CD4-positive, alpha-beta T cell treated with Interleukin-1 beta for 1 hour (primary cell): Measurements from ENCODE around the gene ADAMTS12.

Experiments
- DNase-seq, 2 donors: peaks; one replicate each; pipeline ENCODE4 v3.0.0-alpha.2; 2020 to 2022

ADAMTS12 gene

GRCh38 chr5:33800241-33800950 is 91.4 kb downstream of the ADAMTS12 start:
- no peak for DNase-seq

DNA sequence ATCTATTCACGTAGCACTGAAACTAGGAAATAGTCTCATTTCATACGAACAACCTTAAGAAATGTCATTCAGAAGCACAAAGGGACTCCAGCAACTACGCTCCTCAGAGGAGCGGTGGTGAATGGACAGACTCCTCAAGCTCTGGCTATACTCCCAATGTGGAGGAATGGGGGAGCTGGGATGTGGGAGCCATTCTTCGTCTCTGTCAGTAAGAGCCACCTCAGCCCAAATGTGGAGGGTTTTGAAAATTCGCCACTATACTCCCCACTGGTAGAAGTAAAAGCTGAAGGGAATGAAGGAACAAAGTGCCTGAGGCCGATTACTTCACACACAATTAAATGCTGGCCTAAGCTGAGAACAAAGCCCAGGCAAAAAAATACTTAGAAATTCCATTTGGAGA is 96.3 kb downstream of the ADAMTS12 start:
- no peak for DNase-seq

DNA sequence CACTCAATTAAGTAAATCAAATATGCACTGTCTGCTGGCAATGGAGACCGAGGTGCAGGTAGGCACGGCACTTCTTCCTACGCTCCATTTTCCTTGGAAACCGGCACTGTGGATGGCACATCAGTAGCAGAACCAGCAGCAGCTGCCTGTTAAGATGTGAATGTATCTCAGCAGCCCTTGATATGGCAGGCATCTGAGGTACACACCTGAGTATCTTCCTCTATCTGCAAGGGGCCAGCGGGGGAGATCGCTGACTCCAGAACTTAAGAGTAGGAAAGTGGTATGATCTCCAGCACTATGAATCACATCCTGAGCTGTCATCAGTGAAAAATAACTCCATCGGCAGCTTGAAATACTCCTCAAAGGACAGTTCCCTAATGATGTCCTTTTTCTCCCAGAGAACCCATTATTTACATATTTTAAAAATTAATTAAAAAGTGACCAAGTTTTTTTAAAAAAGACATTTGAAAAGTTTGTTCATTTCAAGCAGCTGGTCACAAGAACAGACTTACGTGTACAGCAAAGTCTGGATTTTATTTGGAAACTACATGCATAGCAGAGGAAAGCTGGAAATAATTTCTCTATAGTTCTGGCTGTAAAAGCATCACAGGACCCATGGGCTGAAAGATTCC is 97.1 kb downstream of the ADAMTS12 start:
- DNase-seq = no peak

GRCh38 chr5:33793836-33794549 is 97.8 kb downstream of the ADAMTS12 start:
- no peak for DNase-seq

GRCh38 chr5:33793276-33793675 is 98.5 kb downstream of the ADAMTS12 start:
- no peak for DNase-seq

- no peak for DNase-seq
Observed at GRCh38 chr5:33792559-33792958, 99.2 kb downstream of the ADAMTS12 start.

DNA sequence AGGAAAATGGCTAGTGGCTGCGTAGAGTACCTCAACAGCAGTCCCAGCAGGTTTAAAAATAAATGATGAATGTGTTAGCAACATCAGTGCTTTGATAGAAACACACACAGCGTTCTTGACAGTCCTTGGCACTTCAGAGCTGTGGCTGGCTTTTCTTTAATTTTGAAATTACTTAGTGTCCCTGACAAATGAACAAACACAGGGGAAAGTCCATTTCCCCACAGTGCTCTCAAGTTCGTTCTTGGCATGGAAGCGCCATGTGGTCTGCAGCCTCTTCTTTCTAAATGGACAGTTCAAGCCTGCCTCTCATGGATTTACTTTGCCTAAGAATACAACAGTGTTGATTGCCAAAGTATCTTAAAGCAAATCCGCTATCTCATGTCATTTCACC is 102.2 kb downstream of the ADAMTS12 start:
- no peak for DNase-seq

DNA sequence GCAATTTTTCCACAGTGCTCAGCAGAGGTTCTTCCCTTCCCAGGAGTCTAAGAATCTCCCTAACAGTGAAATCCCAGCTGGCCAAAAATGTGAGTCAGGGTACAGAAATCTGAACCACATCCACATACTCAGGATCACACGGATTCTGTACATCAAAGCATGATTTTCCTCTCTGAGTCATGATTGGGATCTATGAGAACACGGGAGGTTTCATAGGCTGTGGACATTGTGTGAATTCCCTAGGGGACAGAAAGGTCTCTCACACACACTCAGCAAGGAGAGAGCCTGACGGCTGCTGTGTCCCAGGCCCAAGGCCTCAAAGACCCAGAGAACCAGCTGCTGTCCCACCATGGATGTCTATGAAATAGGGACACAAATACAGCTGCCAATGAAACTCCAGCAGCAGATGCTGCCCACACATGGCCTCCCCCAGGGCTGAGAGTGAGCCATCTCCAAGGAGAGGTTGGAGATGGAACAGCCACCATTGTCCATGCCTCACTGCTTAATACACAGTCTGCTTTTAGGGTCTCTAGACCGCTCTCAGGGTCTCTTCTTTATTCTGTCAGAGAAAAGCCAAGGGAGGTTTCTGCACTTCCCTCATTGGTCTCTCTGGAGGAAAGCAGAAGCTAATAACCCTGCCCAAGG is 102.7 kb downstream of the ADAMTS12 start:
- no peak for DNase-seq

DNA sequence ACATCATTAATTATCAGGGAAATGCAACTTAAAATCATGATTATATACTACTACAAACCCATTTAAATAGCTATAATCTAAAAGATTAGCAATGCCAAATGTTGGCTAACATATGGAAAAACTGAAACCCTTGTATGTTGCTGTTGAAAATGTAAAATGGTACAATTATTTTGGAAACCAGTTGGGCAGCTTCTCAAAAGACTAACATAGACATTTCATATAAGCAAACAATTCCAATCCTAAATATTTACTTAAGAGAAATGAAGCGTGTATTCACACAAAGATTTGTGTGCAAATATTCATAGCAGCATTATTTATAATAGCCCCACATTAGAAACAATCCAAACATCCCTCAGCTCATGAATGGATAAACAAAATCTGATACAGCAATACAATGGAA is 106.2 kb downstream of the ADAMTS12 start:
- DNase-seq = no peak

DNA sequence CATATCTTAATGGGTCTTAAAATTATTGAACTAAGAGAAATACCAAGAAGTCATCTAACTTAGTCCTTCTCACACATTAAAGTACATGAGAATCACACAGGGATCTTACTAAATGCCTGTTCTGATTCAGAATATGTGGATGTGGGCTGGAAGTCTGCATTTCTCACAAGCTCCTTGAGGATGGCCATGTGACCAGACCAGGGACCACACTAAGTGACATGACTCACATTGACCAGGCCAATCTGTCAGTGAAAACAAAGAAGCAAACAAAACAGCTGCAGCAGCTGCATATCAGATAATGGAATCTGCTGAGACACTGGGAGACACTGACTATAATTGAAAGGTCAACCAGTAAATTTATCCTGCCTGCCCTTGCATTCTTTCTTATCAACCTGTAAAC is 110.5 kb downstream of the ADAMTS12 start:
- DNase-seq = no peak

DNA sequence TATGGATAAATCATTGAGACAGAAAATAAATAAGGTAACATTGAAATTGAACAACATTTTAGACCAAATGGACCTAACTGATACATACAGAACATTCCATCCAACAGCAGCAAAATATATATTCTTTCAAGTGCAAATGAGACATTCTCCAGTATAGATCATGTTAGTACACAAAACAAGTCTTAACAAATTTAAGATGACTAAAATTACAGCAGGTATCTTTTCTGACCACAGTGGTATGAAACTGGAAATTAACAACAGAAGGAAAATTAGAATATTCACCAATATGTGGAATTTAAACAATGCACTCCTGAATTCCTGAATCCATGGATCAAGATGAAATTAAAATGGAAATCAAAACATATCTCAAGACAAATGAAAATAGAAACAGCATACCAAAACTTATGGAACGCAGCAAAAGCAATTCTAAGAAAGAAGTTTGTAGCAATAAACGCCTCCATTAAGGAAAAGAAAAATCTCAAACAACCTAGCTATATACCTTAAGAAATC is 115.6 kb downstream of the ADAMTS12 start:
- DNase-seq = no peak

GRCh38 chr5:33774341-33774740 is 117.4 kb downstream of the ADAMTS12 start:
- DNase-seq = no peak

GRCh38 chr5:33772380-33772897 is 119.4 kb downstream of the ADAMTS12 start:
- DNase-seq = no peak

DNA sequence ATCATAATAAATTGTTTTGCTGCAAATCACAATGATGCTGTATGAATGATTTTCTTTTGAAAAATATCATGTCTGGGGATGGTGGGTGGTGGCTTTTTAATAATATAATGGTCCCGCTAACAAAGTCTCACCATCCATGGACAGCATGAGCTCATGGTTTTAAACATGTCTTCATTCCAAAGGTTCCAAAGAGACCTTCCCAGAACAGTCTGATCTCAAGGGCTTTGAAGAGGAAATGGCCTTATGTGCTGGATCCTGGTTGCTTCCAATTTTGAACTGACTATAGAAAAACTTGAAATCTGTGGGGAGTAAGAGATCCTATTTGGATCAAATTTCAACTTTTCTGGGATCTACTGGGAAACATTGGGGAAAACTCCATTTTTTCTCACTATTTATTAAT is 121.8 kb downstream of the ADAMTS12 start:
- DNase-seq = no peak

- DNase-seq = no peak
Observed at GRCh38 chr5:33769196-33769595, 122.6 kb downstream of the ADAMTS12 start.

DNA sequence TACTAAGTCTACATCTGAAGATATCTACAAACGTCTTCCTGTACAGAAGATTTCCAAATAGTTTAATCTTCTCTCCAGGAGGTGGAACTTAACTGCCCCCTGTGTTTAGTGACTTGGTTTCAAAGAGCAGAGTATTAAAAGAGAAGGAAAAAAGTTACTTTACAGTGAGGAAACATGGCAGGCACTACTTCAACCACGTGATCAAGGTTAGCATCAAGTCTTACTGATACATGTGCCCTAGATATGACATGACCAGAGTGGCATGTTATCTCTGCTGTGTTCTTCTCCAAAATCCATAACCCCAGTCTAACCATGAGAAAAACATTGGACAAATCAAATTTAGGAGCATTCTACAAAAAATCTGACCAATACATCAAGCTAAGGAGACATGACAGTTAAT is 125.8 kb downstream of the ADAMTS12 start:
- DNase-seq = no peak

DNA sequence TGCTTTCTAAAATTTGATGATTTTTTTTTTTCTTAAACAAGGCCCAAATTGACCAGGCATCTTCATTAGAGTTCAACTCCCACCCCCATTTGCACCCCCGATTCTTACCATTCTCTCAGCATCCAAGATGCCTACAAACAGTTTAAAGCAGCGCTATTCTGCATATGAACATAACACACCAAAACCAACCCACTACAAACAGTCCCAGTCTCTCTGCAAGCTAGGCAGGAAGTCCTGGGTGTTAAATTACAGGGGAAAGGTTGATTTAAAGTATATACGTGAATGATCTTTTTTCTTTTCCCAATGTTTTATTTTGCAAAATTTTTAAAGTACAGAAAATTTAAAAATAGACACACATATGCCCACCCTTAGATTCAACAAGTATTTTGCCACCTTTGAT is 127.0 kb downstream of the ADAMTS12 start:
- DNase-seq = no peak

DNA sequence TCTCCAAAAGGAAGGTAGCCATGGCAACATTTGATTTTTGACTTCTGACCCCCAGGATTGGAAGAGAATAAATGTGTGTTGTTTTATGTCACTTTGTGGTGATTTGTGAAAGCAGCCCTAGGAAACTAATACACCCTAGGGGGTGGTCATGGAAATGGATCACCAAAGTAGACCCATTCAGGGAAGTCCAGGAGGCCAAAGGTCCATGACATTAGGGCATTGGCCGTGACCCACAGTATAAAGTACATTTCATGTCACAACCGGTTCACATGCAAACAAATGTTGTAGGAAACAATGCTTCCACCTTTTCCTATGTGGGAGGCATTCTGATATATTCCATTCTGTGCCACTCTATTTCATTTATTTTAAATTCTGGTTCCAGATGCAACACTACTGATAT is 128.4 kb downstream of the ADAMTS12 start:
- no peak for DNase-seq

DNA sequence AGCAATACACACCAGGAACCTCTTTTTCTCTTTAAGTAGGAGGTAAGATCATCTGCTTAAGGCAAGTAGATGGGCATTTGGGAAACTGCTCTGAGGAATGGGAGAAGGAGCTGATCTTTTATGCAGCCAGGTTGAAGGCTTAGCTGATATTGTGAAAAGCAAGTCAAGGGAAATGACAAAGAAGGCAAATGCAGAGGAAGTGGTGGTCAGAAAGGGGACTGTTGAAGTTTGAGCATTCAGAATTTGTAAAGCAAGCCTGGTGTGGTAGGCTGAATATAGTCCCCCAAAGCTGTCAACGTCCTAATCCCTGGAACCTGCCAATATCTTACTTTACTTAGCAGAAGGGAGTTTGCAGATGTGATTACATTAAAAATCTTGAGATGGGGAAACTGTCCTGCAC is 128.9 kb downstream of the ADAMTS12 start:
- DNase-seq = no peak

DNA sequence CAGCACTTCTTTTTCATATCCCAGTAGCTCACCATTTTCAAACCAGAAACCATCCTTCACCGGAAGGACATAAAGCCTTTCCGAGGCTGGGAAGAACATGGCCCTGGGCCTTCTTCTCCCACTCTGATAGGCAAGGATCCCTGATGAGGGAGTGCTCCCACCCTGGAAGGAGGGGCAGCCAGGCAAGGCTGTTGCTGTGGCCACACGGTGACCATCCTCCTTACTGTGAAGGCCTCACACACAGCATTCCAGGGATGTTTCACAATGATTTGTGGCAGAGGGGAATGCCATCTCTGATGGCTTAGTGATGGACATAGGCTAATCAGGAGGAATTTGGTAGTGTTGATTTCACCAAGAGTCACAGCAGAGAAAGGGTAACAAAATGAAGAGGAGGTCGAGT is 130.7 kb downstream of the ADAMTS12 start:
- DNase-seq = no peak

- DNase-seq = no peak
Observed at GRCh38 chr5:33758737-33759136, 133.1 kb downstream of the ADAMTS12 start.

GRCh38 chr5:33756491-33756890 is 135.3 kb downstream of the ADAMTS12 start:
- no peak for DNase-seq

- no peak for DNase-seq
Observed at GRCh38 chr5:33755231-33755630, 136.6 kb downstream of the ADAMTS12 start.
